Gastroesophageal sphincter (tissue), 4 donors: Measurements from ENCODE around the gene LACRT. TPM values are rescaled to one million over a fixed set of nuclear protein-coding genes. Genes with fewer than 3 reads are reported as not detected.

Source experiments
- ATAC-seq: fragments of 150-250 bp; one replicate; pipeline ENCODE4 v1.9.1; 2016; ENCODE audit warnings: mild to moderate bottlenecking, moderate library complexity
- H3K27ac ChIP-seq, 4 donors: fragments of 200-600 bp; sonication (generic) in 3 of 4; 1 replicate in 3 of 4; 2 replicates in 1 of 4; pipeline ENCODE4 v1.5.1; 2016 to 2019
- H3K27me3 ChIP-seq: fragments of 200-600 bp; sonication (generic); one replicate; pipeline ENCODE4 v1.5.1; 2019
- H3K36me3 ChIP-seq, 2 donors: fragments of 200-600 bp; sonication (generic); one replicate each; pipeline ENCODE4 v1.5.1; 2019; ENCODE audit warnings: control low read depth in 1 of 2
- H3K4me1 ChIP-seq, 3 donors: fragments of 200-600 bp; sonication (generic); 1 replicate in 2 of 3; 2 replicates in 1 of 3; pipeline ENCODE4 v1.5.1; 2016 to 2019; ENCODE audit warnings: control low read depth in 2 of 3
- H3K4me3 ChIP-seq, 2 donors: fragments of 200-600 bp; sonication (generic); one replicate each; pipeline ENCODE4 v1.5.1; 2019; ENCODE audit warnings: mild to moderate bottlenecking in 1 of 2, moderate library complexity in 1 of 2
- H3K9me3 ChIP-seq, 3 donors: fragments of 200-600 bp; sonication (generic); one replicate each; pipeline ENCODE4 v1.5.1; 2017 to 2019; ENCODE audit warnings: control low read depth in 2 of 3
- EP300 ChIP-seq: sonication (generic); formaldehyde crosslinking; IDR thresholded peaks from one replicate; pipeline ENCODE4 v1.6.1; 2017; ENCODE audit warnings: antibody characterized with exemption, mild to moderate bottlenecking
- POLR2A ChIP-seq, 2 donors: fragments of 450-650 bp; IDR thresholded peaks; one replicate each; pipeline ENCODE4 v1.6.1; 2017; ENCODE audit warnings: antibody characterized with exemption in 2 of 2, mild to moderate bottlenecking in 2 of 2, moderate library complexity in 1 of 2
- POLR2AphosphoS5 ChIP-seq: sonication (generic); formaldehyde crosslinking; IDR thresholded peaks from one replicate; pipeline ENCODE4 v1.6.1; 2017; ENCODE audit warnings: antibody characterized with exemption
- WGBS, 2 donors: methylation state at CpG; one replicate each; pipeline ENCODE4 v1.1.5; 2018; ENCODE audit warnings: low coverage in 1 of 2; 5-methylcytosine and 5-hydroxymethylcytosine counted together
- total RNA-seq, 4 donors: library from RNA; depleted of rRNA; stranded (reverse); fragments of >200 nt; gene quantifications; one replicate each; pipeline ENCODE4 v1.1.0, GENCODE V29; 2016
- TF ChIP-seq, protein P1 (sequence below), 4 experiments: fragments of 200-600 bp in 2 of 4; fragments of 450-650 bp in 2 of 4; sonication (generic) in 1 of 4; IDR thresholded peaks; one replicate each; pipeline ENCODE4 v1.5.1; 2017 to 2019; ENCODE audit warnings: antibody characterized with exemption in 4 of 4, mild to moderate bottlenecking in 2 of 4, moderate library complexity in 2 of 4

LACRT gene
- total RNA-seq, 4 donors from 2014 or later, result not detected

- no peaks in the 10 kb centered on the region for H3K4me1 ChIP-seq
- ATAC-seq, result no peak
- 75 to 80% methylated on average over 1 to 8 of the region's 10 CpGs for WGBS, 2 donors
- H3K36me3 ChIP-seq, result no peaks in the 10 kb centered on the region
- no peak overlapping the region for H3K27ac ChIP-seq
- no peaks in the 10 kb centered on the region for H3K9me3 ChIP-seq
- H3K4me3 ChIP-seq, result no peak overlapping the region
- H3K27me3 ChIP-seq, result peaks cover 8% of the 10 kb centered on the region
- no peak for TF ChIP-seq POLR2AphosphoS5
- TF ChIP-seq EP300, result no peak
- TF ChIP-seq, protein P1, sequence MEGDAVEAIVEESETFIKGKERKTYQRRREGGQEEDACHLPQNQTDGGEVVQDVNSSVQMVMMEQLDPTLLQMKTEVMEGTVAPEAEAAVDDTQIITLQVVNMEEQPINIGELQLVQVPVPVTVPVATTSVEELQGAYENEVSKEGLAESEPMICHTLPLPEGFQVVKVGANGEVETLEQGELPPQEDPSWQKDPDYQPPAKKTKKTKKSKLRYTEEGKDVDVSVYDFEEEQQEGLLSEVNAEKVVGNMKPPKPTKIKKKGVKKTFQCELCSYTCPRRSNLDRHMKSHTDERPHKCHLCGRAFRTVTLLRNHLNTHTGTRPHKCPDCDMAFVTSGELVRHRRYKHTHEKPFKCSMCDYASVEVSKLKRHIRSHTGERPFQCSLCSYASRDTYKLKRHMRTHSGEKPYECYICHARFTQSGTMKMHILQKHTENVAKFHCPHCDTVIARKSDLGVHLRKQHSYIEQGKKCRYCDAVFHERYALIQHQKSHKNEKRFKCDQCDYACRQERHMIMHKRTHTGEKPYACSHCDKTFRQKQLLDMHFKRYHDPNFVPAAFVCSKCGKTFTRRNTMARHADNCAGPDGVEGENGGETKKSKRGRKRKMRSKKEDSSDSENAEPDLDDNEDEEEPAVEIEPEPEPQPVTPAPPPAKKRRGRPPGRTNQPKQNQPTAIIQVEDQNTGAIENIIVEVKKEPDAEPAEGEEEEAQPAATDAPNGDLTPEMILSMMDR (IDR thresholded peaks at IDR 0.05), result no peak
- TF ChIP-seq POLR2A (IDR thresholded peaks at IDR 0.05), result no peak
Observed at GRCh38 chr12:54660320-54660962, 25.7 kb upstream of the LACRT start.

DNA sequence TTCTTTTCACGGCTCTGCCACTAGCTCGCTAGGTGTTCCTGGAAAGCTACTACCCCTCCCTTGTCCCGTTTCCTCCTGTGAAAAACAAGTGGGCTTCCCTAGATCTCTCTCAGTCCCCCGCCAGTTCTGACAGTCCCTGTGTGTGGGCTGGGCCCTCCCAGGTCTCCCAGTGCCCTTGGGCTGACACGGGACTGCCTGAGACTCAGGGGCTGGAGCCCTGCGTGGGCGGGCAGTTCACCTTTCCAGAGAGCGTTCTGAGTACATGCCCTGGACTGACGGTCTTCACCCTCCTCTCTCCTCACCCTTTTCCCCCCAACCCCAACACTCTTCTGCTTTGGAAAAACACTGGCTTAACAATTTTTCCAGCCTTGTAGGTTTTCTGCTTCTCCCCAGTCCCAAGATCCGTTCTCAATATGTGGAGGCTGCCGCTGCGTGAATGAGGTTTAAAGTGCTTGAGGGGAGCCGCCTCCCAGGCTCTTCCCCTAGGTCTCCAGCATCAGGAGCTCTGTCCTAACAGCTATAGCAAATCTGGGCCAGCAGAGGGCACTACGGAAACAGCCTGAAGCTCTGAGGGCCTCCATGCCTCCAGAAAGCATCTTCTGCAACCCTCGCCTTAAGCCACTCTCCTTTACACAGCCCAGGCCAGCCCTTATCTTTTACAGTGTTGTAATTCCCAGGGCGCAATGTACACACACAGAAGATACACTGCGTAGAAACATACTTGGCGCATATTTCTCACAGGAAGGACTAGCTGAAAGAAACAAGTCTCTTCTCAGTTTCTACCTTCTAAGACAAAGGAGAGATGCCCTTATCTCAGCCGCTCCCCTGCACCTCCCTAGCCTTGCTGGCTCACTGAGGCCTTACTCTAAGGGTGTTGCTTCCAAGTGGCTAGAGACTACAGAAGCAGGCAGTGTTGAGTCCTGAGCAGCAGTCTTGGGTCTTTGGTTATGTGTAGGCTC lies 23.9 kb upstream of the LACRT start:
- Histone ChIP-seq H3K4me1 (no peaks in the 10 kb centered on the region), H3K27me3 (peaks cover 8% of the 10 kb centered on the region), H3K27ac (no peak overlapping the region), H3K36me3 (no peaks in the 10 kb centered on the region), H3K4me3 (no peak overlapping the region), H3K9me3 (no peaks in the 10 kb centered on the region)
- no peak for TF ChIP-seq POLR2A (IDR thresholded peaks at IDR 0.05)
- no peak for TF ChIP-seq POLR2AphosphoS5
- TF ChIP-seq, protein P1 (IDR thresholded peaks at IDR 0.05), result no peak
- TF ChIP-seq EP300, result no peak
- no peak for ATAC-seq
- 58 to 67% methylated on average over 8 to 14 of the region's 19 CpGs for WGBS, 2 donors

DNA sequence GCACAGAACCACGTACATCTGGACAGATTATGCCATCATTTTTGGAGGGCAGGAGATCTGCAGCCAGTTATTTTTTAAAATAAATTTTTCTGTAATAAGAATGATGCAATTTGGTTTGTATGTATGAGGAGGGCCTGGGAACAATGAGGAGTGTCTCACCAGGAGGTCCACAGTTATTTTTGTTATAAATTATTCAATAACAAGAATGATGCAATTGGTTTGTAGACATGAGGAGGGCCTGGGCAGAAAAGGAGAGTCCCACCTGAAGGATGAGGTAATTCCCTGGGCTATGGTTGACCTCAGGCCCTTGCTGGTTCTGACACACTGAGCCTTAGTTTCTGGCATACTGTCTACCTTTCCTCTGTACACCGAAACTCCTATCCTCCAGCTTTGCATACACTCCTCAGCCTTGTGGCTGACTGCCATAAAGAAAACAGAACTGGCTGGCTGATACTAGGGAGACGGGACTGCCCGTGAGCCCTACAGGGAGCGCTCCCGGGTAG lies 22.5 kb upstream of the LACRT start:
- WGBS, 2 donors, result 57 to 70% methylated on average over 2 of the region's 6 CpGs
- TF ChIP-seq EP300, result no peak
- TF ChIP-seq, protein P1 (IDR thresholded peaks at IDR 0.05), result no peak
- no peak for TF ChIP-seq POLR2A (IDR thresholded peaks at IDR 0.05)
- TF ChIP-seq POLR2AphosphoS5, result no peak
- ATAC-seq, result no peak

GRCh38 chr12:54654926-54655325 lies 20.2 kb upstream of the LACRT start:
- TF ChIP-seq EP300, result no peak
- H3K36me3 ChIP-seq, result no peaks in the 10 kb centered on the region
- no peak for ATAC-seq
- no peak overlapping the region for H3K4me3 ChIP-seq
- H3K27me3 ChIP-seq, result peaks cover 8% of the 10 kb centered on the region
- 0 to 67% methylated on average over 1 to 2 of the region's 2 CpGs for WGBS, 2 donors
- H3K4me1 ChIP-seq, result no peaks in the 10 kb centered on the region
- no peak overlapping the region for H3K27ac ChIP-seq
- no peaks in the 10 kb centered on the region for H3K9me3 ChIP-seq

More for the DNA sequence above, 22.5 kb upstream of the LACRT start:
- Histone ChIP-seq H3K27ac (no peak overlapping the region), H3K9me3 (no peaks in the 10 kb centered on the region), H3K27me3 (peaks cover 8% of the 10 kb centered on the region), H3K4me1 (no peaks in the 10 kb centered on the region), H3K4me3 (no peak overlapping the region), H3K36me3 (no peaks in the 10 kb centered on the region)

DNA sequence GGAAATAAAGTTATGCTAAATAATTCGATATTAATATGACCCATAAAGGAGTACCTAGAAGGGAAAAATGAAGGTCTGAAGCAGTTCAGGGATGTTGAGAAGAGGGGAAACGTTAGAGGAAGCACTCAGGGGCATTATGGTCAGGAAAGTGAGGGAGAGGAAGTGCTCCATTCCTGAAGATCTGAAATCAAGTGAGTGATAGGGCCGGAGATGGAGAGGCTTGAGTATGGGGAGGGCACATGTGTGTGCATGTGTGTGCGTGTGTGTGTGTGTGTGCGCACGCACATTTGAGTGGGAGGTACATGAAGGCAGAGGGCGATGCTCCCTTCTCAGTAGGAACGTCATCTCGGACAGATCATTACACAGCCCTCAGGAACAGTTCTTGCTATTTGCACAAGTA lies 18.3 kb upstream of the LACRT start:
- no peak overlapping the region for H3K27ac ChIP-seq
- TF ChIP-seq POLR2A (IDR thresholded peaks at IDR 0.05) (no peak), EP300 (no peak), POLR2AphosphoS5 (no peak)
- TF ChIP-seq, protein P1 (IDR thresholded peaks at IDR 0.05), result no peak
- WGBS, 2 donors, result 81 to 88% methylated on average over 7 to 9 of the region's 9 CpGs
- peaks cover 4% of the 10 kb centered on the region for H3K27me3 ChIP-seq
- no peaks in the 10 kb centered on the region for H3K9me3 ChIP-seq
- H3K4me1 ChIP-seq, result no peaks in the 10 kb centered on the region
- H3K36me3 ChIP-seq, result no peaks in the 10 kb centered on the region
- ATAC-seq, result no peak
- no peak overlapping the region for H3K4me3 ChIP-seq
